ENCODE measurements around the gene KCNE1. TPM values are rescaled to one million over a fixed set of nuclear protein-coding genes. Genes with fewer than 3 reads are reported as not detected.
"Not testable (repeated sequence)": the region's sequence is repeated elsewhere in the genome, so short reads cannot be mapped to it uniquely, and the experiment has no call there.

KCNE1 gene
- total RNA-seq, 2 experiments from 2014 or later: not detected

GRCh38 chr21:34501716-34502115 is 10.3 kb downstream of the KCNE1 start:
- H3K4me3 Mint-ChIP-seq: no peak overlapping the region
- H3K27me3 Mint-ChIP-seq (ENCODE audit: low read depth): peaks cover 6% of the 10 kb centered on the region
- DNase-seq: no peak
- intact Hi-C loops (cut with micrococcal nuclease): no loop called here
- no peaks in the 10 kb centered on the region for H3K36me3 Mint-ChIP-seq (ENCODE audit: low read depth)
- H3K9me3 Mint-ChIP-seq: peaks cover 15% of the 10 kb centered on the region
- CTCF ChIA-PET: interaction anchor here (1.0 to 1.1 kb wide), 2 partner anchors 9 to 101 kb away, joined by 3 read pairs; no protein-coding TSS in a partner anchor
- no peaks in the 10 kb centered on the region for H3K4me1 Mint-ChIP-seq (ENCODE audit: low read depth)
- H3K27ac Mint-ChIP-seq: no peak overlapping the region

DNA sequence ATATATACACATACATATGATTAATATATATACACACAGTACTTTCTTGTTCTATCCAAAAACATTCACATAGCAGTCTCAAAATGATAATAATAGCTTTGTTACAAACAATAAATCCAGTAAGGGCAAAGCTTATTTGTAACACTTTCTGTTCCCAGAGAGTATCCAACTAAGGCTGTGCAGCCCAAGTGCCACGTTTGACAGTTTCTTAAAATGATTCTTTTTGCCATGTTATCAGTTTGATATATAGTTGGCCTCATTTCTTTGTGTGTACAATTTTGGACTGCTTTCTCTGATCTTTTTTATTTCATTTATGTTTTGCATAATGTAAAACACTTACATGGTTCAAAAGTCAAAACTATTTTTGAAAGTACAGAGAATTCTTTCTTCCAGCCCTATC is 11.8 kb downstream of the KCNE1 start:
- no peak for DNase-seq
- intact Hi-C loops (cut with micrococcal nuclease): no loop called here
- Mint-ChIP-seq H3K4me1 (ENCODE audit: low read depth) (no peaks in the 10 kb centered on the region), H3K4me3 (no peak overlapping the region), H3K27me3 (ENCODE audit: low read depth) (peaks cover 6% of the 10 kb centered on the region), H3K36me3 (ENCODE audit: low read depth) (no peaks in the 10 kb centered on the region), H3K9me3 (peaks cover 24% of the 10 kb centered on the region), H3K27ac (no peak overlapping the region)
- CTCF ChIA-PET: no interaction called here

DNA sequence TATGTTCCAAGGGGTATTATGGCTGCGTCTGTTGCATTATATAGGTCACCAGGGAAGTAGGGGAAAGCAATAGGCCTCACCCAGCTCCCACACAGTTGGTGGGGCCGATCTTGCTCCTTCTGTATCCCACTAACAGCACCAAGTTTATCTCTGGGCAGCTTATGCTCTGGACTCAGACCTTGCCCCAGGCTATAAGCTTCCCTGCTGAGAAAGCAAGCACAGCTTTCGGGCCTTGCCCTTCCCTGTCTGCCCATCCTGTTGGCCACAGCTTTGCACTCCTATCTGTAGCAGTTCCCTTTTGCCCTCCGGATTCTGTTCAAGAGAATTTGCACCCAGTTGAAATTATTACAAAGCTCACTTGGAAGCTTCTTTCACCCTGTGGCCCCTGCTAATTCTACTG is 12.9 kb downstream of the KCNE1 start:
- DNase-seq: no peak
- Mint-ChIP-seq H3K27ac (no peak overlapping the region), H3K4me1 (ENCODE audit: low read depth) (no peaks in the 10 kb centered on the region), H3K36me3 (ENCODE audit: low read depth) (no peaks in the 10 kb centered on the region), H3K27me3 (ENCODE audit: low read depth) (peaks cover 6% of the 10 kb centered on the region), H3K9me3 (peaks cover 24% of the 10 kb centered on the region), H3K4me3 (no peak overlapping the region)
- intact Hi-C loops (cut with micrococcal nuclease): no loop called here
- CTCF ChIA-PET: interaction anchor here (0.6 kb wide), 1 partner anchor 104 kb away, joined by 3 read pairs; no protein-coding TSS in a partner anchor

DNA sequence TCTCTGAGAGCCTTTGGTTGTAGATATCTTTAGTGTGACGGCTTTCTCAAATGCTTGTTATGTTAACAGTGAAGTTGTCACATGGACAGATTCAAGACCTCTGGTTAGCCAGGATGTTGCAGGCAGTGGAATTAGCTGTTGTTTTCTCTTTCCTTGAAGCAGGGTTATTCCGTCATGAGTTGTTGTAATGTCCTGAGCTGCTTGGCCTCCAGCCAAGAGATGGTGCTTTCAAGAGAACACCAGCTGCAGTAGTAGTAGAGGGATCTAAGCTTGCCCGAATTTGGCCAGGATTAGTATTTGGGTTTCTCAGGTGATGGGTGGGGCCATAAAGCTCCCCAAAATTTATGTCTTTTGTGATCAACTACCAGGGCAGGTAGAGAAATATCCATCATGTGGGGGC is 13.4 kb downstream of the KCNE1 start:
- H3K9me3 Mint-ChIP-seq: peaks cover 24% of the 10 kb centered on the region
- H3K27ac Mint-ChIP-seq: no peak overlapping the region
- no peak overlapping the region for H3K4me3 Mint-ChIP-seq
- no peaks in the 10 kb centered on the region for H3K4me1 Mint-ChIP-seq (ENCODE audit: low read depth)
- no peak for DNase-seq
- H3K36me3 Mint-ChIP-seq (ENCODE audit: low read depth): no peaks in the 10 kb centered on the region
- peaks cover 6% of the 10 kb centered on the region for H3K27me3 Mint-ChIP-seq (ENCODE audit: low read depth)
- CTCF ChIA-PET: interaction anchor here (0.6 to 1.1 kb wide), 3 partner anchors 10 to 133 kb away, joined by 3 read pairs; no protein-coding TSS in a partner anchor
- intact Hi-C loops (cut with micrococcal nuclease): no loop called here

- intact Hi-C loops (cut with micrococcal nuclease); H3K4me1 Mint-ChIP-seq (ENCODE audit: low read depth); H3K27ac Mint-ChIP-seq; CTCF ChIA-PET; H3K9me3 Mint-ChIP-seq; H3K27me3 Mint-ChIP-seq (ENCODE audit: low read depth); H3K36me3 Mint-ChIP-seq (ENCODE audit: low read depth); DNase-seq; H3K4me3 Mint-ChIP-seq: not testable (repeated sequence)
Observed at GRCh38 chr21:34483854-34484253, 28.2 kb downstream of the KCNE1 start.

GRCh38 chr21:34483435-34483834 is 28.6 kb downstream of the KCNE1 start:
- H3K27me3 Mint-ChIP-seq (ENCODE audit: low read depth); H3K36me3 Mint-ChIP-seq (ENCODE audit: low read depth); CTCF ChIA-PET; H3K9me3 Mint-ChIP-seq; H3K27ac Mint-ChIP-seq; DNase-seq; H3K4me1 Mint-ChIP-seq (ENCODE audit: low read depth); intact Hi-C loops (cut with micrococcal nuclease); H3K4me3 Mint-ChIP-seq: not testable (repeated sequence)

DNA sequence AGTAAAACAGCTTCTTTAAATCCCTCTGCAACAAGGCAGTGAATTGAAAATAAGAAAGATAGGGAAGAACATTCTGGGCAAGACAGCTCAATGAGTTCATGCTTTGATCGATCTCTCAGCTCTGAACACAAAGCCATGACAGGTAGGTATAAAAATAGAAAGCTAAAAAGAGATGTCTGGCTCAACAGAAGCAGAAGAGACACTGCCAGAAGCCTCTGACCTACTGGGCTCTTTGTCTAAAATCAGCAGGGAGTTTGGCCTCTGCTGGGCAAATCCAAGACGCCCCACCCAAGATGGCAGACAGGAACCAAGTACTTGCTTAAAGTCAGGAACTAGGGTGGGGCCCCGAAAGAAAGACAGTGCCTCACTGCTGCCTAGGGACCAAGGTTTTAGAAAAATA is 44.7 kb downstream of the KCNE1 start:
- CTCF ChIA-PET; intact Hi-C loops (cut with micrococcal nuclease); H3K9me3 Mint-ChIP-seq; DNase-seq; H3K27me3 Mint-ChIP-seq (ENCODE audit: low read depth); H3K4me1 Mint-ChIP-seq (ENCODE audit: low read depth); H3K27ac Mint-ChIP-seq; H3K4me3 Mint-ChIP-seq; H3K36me3 Mint-ChIP-seq (ENCODE audit: low read depth): not testable (repeated sequence)

DNA sequence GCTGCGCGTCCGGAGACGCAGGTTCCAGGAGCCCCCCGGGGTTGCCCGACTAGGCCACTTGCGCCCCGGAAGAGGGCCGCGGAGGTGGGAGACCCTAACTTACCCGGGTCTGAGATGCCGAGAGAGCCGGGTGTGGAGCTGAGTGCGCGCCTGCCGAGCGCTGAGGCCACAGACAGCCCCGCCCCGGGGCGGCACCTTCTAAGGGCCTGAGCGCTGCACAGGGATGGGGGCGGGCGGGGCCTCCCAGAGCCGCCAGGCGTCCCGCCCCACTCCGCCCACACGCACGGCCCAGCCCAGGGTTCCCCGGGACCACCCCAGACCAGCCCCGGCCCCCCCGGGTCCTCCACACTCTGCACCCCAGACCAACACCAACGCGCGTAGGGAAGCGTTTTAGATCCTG is 52.6 kb downstream of the KCNE1 start:
- DNase-seq; intact Hi-C loops (cut with micrococcal nuclease); H3K27ac Mint-ChIP-seq; H3K4me1 Mint-ChIP-seq (ENCODE audit: low read depth); H3K27me3 Mint-ChIP-seq (ENCODE audit: low read depth); H3K36me3 Mint-ChIP-seq (ENCODE audit: low read depth); CTCF ChIA-PET; H3K4me3 Mint-ChIP-seq; H3K9me3 Mint-ChIP-seq: not testable (repeated sequence)

DNA sequence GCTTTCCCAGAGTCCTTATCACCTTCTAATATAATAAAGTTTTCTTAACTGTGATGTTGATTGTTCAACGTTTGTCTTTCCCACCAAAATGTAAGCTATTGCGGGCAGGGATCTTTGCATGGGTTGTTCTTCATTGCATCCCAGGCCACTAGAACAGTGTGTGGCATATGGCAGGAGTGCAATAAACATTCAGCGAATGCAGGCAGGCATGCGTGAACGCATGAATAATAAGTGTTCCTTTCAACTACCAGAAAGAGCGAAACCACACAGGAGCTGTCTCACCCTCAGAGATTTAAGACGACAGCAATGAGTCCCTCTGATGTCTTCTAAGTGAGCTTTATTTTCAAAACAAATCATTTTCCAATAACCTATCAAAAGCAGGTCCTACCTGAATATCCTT is 53.7 kb downstream of the KCNE1 start:
- H3K9me3 Mint-ChIP-seq; DNase-seq; H3K36me3 Mint-ChIP-seq (ENCODE audit: low read depth); CTCF ChIA-PET; H3K4me1 Mint-ChIP-seq (ENCODE audit: low read depth); H3K4me3 Mint-ChIP-seq; intact Hi-C loops (cut with micrococcal nuclease); H3K27me3 Mint-ChIP-seq (ENCODE audit: low read depth); H3K27ac Mint-ChIP-seq: not testable (repeated sequence)

- DNase-seq; H3K4me1 Mint-ChIP-seq (ENCODE audit: low read depth); CTCF ChIA-PET; H3K36me3 Mint-ChIP-seq (ENCODE audit: low read depth); H3K9me3 Mint-ChIP-seq; intact Hi-C loops (cut with micrococcal nuclease); H3K27me3 Mint-ChIP-seq (ENCODE audit: low read depth); H3K27ac Mint-ChIP-seq; H3K4me3 Mint-ChIP-seq: not testable (repeated sequence)
Observed at GRCh38 chr21:34456180-34456579, 55.8 kb downstream of the KCNE1 start.

DNA sequence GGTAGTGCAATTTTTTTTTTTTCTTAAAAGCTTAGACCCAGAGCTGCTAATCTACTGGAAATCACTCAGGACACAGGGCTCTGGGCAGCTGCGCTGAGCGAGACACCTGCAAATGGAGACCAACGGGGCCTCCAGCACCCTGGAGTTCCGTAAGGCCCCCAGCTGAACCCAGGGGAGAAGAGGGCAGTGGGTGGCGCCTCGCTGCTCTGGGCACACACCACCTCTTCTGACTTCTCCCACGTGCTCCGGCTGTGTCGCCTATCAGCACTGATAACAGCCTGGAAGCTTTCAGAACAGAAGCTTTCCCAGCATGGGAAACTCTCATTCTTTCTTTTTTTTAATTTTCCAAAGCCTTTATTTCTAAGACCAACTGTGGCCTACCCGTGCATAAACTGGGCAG is 56.4 kb downstream of the KCNE1 start:
- H3K4me3 Mint-ChIP-seq; intact Hi-C loops (cut with micrococcal nuclease); H3K36me3 Mint-ChIP-seq (ENCODE audit: low read depth); DNase-seq; H3K27me3 Mint-ChIP-seq (ENCODE audit: low read depth); H3K9me3 Mint-ChIP-seq; H3K4me1 Mint-ChIP-seq (ENCODE audit: low read depth); CTCF ChIA-PET; H3K27ac Mint-ChIP-seq: not testable (repeated sequence)

- CTCF ChIA-PET; H3K27ac Mint-ChIP-seq; DNase-seq; H3K27me3 Mint-ChIP-seq (ENCODE audit: low read depth); H3K36me3 Mint-ChIP-seq (ENCODE audit: low read depth); intact Hi-C loops (cut with micrococcal nuclease); H3K4me3 Mint-ChIP-seq; H3K9me3 Mint-ChIP-seq; H3K4me1 Mint-ChIP-seq (ENCODE audit: low read depth): not testable (repeated sequence)
Observed at GRCh38 chr21:34447018-34447417, 65.0 kb downstream of the KCNE1 start.

DNA sequence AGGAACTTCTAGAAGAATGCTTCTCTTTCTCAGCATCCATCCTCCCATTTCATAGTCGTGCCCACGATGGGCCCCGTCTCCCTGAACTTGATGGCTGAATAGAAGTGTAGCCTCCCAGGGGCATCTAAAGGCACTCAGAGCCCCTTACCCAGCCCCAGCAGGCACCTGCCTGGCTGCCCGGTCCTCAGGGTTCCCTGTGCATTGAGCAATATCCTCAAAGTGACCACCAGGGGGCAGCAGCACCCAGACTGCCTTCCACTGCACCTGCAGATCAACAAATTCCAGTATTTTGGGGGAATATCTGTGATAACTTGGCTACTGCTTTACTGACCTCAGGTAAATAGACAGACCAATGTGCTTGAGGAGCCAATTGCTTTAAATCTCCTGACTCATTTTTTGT is 68.5 kb downstream of the KCNE1 start:
- H3K27ac Mint-ChIP-seq; intact Hi-C loops (cut with micrococcal nuclease); H3K27me3 Mint-ChIP-seq (ENCODE audit: low read depth); H3K36me3 Mint-ChIP-seq (ENCODE audit: low read depth); H3K9me3 Mint-ChIP-seq; DNase-seq; H3K4me3 Mint-ChIP-seq; CTCF ChIA-PET; H3K4me1 Mint-ChIP-seq (ENCODE audit: low read depth): not testable (repeated sequence)

- H3K27me3 Mint-ChIP-seq (ENCODE audit: low read depth); CTCF ChIA-PET: not testable (repeated sequence)
Observed at GRCh38 chr21:34429710-34430109, 82.3 kb downstream of the KCNE1 start.

More at GRCh38 chr21:34429710-34430109, 82.3 kb downstream of the KCNE1 start:
- H3K27ac Mint-ChIP-seq; H3K4me1 Mint-ChIP-seq (ENCODE audit: low read depth); DNase-seq; H3K36me3 Mint-ChIP-seq (ENCODE audit: low read depth); H3K9me3 Mint-ChIP-seq; intact Hi-C loops (cut with micrococcal nuclease); H3K4me3 Mint-ChIP-seq: not testable (repeated sequence)
